Measurements from ENCODE around the gene EEF1A2. TPM values are rescaled to one million over a fixed set of nuclear protein-coding genes. Genes with fewer than 3 reads are reported as not detected.

The EEF1A2 gene
- total RNA-seq, 1 donor from 2014 or later: 38.5 TPM

DNA sequence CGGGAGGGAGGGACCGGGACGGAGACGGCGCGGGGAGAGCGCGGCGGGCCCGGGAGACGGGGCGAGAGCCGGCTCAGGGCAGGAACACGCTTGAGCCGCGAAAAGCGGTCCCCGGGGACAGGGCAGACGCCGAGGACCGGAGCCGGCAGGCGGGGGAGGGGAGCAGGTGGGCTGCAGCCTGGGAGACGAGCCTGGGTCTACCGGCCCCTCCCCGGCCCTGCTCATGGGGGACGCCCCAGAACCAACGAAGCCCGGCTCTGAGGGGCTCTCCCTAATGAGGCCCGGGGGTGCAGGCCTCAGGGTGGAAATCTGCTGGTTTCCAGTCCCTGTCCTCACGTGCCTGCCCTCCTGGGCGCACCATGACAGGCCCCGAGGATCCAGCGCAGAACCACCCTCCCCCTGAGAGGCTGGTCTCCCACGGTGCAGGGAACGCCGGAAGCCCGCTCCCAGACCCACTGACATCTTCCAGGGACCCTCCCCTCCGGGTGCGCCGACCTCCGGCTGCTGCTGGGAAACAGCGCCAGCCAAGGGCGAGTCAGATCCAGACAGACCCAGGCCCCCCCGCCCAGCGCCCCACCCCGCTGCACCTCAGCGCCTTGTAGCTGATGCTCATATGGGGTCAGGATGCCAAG lies 571 bp upstream of the EEF1A2 start:
- no peak for DNase-seq

DNA sequence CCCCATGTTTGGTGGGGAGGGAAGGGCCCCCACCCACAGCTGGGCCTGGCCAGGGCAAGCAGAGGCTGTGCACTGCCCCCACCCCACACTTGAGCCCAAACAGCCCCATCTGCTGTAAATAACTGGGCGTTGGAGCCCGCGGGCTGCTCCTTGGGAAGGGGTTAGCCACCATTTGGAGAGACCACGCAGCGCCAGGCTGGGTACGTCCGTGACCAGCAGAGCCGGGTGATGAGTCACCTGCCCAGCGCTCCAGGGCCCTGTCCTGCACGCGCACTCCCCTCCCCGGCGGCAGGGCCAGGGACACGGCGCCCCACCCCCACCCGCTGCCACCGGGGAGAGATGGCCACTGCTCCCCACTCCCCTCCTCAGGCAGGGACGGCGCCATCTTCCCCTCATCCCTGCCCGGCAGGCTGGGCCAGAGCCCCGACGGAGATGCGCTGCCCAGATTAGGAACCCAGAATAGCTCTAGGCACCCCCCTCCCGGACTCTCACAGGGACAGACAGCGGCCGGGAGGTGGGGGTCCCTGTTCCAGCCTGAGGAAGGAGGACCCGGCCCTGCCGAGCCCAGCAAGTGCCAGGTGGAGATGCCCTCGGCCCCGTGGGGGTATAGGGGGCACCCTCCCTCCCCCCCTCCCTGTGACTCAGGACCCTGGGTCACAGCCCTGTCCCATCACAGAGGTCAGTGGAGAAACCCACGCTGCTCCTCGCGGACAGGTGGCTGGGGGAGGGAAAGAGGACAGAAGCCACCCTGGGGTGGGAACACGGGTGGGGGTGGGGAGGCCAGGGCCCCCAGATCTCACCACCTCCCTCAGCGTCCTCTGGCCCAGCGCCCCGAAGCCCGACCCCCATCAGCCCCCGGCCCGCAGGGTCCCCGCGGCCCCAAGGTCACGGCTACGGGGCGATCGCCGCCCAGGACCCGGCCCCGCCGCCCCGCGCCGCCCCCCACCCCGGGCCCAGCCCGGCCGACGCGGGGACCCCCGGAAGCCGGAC lies 642 bp downstream of the EEF1A2 start:
- DNase-seq: no peak

DNA sequence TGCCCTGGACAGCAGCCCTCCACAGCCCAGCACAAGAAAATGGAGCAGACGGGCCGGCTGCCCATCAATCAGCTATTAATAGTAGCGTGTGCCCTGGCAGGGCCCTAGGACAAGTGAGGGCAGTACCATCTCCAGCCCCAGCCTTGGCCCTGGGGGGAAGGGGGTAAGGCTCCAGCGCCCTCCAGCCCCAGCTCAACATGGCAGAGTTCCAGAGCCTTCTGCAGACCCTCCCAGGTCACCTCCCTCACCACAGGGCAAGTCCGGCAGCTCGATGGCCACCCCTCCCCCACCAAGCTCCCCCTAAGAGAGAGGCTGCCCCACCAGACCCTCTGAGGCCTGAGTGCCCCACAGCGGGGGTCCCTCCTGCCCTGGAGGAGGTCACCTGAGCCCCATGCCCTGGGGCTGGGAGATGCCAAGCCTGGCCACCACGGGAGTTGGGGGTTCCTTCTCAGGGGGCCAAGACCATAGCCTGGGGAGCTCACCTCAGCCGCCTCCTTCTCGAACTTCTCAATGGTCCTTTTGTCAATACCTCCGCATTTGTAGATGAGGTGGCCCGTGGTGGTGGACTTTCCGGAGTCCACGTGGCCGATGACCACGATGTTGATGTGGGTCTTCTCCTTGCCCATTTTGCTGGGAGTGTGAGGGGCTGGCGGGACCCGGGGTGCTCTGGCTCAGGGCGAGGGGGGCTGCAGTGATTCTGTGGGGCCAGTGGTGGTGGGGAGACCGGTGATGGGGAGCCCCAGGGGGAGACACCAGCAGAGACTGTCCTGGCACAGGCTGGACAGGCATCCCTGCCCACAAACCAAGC lies 1.5 kb downstream of the EEF1A2 start:
- no peak for DNase-seq

DNA sequence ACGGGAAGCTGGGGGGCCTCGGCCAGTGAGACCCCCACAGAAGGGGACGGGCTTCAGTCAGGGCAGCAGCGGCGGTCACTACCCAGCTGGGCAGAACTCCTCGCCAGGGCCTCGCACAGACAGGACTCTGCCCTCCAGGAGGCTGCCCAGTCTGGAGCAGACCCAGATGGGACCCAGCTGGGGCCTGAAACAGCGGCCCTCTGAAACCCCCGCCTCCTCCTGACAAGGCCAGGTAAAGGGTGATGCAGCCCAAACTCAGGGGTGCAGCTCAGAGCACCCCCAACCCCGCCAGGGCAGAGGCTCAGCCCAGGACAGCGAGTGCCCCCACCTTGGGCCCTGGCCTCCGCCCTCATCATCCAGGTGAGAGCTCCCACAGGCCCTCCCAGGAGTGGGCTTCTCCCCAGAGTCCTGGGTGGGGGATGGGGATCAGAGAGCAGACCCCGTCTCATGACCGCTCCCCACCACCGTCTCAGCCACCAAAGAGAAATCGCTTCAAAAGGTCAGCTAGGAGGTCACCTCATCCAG lies 2.2 kb downstream of the EEF1A2 start:
- no peak for DNase-seq

DNA sequence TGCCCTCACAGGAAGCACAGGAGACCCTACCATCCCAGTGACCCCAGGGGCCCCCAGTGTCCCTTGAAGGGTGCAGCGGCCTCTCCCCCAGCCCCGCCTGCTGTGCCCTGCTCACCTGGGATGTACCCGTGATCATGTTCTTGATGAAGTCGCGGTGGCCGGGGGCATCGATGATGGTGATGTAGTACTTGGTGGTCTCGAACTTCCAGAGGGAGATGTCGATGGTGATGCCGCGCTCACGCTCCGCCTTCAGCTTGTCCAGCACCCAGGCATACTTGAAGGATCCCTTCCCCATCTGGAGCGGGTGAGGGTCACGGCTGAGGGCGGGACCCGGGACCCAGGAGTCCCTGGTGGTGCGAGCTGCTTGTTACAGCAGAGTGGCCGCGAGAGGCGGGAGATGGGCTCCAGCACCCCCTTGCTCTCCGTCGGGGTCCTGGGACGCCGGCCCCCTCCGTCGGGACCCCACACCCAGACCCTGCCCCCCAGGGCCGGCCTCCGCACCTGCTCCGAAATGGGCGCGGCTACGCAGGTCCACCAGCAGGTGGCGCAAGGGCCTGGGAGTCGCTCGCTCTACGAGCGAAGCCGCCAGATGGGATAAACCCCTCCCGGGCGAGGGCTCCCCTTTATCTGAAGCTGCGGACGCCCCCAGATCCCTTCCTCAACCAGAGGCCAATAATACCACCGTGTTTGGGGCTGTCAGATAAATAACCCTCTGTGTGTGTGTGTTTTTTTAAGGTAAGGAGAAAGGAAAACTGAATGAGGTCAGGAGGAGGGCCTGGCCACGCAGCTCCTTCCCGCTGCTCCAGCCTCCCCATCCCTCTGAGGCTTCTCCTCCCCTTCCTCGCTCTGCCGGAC lies 2.9 kb downstream of the EEF1A2 start:
- peak; percentile 5 for DNase-seq

DNA sequence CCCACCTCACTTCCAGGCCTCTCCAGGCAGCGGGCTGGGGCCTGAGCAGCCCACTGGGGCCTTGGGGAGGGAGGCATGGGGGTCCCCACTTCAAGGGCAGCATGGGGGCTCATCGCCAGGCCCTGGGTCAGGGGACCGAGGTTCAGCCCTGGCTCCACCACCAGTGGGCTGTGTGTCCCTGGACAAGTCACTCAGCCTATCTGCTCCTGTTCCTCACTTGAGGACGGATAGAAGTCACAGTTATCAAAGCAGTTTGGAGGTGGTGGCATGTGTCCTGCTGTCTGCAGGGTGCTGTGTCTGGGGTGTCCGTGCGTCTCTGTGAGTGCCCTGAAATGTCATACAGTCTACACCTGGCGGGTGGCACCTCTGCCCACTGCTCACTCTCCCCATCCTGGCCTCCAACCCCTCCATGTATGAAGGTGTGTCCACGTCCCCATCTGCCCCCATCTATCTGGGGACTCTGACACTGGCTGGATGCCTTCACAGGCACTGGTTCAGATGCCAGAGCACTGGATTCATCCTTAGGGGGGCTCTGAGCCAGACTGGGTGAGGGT lies 3.6 kb downstream of the EEF1A2 start:
- no peak for DNase-seq

DNA sequence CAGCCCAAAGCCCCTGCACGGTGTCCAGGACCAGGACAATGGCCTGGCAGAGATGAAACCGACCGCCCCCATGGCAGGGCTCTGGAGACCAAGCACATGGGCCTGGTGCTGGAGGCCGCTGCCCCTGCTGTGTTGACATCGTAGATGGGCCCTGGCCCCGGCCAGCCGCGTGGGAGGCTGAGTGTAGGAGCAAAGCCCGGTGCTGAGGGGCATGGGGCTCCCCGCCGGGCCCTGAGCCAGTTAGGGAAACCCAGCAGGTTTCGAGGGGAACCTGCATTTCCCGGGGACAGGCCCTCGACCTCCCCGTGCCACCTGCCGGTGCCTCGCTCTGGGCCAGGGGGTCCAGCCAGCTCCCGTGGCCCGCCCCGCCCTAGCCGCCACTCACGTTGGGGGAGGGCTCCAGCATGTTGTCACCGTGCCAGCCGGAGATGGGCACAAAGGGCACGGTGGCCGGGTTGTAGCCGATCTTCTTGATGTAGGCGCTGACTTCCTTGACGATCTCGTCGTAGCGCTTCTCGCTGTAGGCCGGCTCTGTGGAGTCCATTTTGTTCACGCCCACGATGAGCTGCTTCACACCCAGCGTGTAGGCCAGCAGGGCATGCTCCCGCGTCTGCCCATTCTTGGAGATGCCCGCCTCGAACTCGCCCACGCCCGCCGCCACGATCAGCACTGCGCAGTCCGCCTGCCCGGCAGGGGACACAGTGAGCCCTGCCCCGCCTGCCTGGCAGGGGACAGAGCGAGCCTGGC lies 4.3 kb downstream of the EEF1A2 start:
- no peak for DNase-seq

DNA sequence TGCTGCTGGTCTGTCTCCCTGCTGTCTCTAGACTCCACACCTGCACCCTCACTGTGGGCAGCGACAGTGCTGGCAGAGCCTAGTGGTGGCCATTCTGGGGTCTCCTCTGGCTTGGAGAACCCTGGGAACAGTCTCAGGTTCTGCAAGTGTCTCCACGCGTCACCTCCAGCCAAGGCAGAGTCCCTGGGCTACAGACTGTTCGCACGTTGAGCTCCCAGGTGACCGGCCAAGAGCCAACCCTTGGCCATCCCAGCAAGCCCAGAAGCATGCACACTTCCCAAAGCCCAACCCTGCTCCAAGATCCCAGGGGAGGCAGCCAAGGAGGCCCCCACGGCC lies 4.8 kb downstream of the EEF1A2 start:
- no peak for DNase-seq

DNA sequence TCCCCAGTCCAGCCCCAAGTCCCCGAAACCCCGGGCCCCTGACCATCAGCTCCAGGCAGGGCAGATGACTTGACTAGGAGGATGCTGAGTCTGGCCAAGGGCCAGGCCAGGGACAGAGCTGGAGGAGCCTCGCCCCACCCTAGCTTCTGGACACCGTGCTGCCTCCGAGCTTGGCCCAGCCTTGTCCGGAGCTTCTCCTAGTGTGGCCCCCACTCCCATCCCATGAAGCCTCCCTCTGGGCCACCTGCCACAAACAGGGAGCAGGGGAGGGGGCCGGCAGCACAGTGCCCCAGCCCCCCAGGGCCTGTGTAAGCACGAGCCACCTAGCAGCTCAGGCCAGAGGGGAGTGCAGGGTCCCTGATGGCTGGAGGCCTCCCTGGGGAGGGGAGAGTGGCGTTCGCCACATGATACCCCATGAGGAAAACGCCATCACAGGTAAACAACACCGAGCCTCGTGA lies 5.3 kb downstream of the EEF1A2 start:
- no peak for DNase-seq

DNA sequence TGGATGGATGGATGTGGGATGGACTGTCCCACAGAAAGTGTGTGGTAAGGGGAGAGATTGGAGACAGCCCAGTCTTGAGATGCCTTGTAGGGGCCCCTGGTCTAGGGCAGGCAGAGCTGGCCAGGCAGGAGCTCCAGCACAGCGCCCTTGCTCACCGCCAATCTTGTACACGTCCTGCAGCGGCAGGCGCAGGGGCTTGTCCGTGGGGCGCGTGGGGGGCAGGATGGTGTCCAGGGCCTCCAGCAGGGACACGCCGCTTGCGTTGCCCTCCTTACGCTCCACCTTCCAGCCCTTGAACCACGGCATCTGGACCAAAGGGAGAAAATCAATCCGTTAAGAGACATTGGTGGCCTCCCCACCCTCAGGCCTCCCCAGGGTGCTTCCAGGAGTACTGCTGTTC lies 5.9 kb downstream of the EEF1A2 start:
- DNase-seq: no peak

DNA sequence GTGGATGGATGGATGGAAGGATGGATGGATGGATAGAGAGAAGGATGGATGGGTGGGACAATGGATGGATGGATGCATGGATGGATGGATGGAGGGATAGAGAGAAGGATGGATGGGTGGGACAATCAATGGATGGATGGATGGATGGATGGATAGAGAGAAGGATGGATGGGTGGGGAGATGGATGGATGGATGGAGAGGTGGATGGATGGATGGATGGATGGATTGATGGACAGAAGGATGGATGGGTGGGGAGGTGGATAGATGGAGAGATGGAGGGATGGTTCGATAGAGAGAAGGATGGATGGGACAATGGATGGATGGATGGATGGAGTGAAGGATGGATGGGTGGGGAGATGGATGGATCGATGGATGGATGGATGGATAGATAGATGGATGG lies 6.4 kb downstream of the EEF1A2 start:
- DNase-seq: no peak

DNA sequence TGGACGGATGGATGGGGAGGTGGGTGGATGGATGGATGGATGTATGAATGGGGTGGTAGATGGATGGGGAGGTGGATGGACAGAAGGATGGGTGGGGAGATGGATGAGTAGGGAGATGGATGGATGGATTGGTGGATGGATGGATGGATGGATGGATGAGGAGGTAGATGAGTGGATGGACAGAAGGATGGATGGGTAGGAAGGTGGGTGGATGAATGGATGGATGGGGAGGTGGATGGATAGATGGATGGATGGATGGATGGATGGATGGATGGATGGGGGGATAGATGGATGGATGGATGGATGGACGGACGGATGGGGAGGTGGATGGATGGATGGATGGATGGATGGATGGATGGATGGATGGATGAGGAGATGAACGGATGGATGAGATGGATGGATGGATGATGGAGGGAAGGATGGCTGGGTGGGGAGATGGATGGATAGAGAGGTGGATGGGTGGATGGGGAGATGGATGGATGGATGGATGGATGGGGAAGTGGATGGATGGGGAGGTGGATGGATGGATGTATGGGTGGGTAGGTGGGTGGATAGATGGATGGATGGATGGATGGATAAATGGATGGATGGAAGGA lies 7.2 kb downstream of the EEF1A2 start:
- no peak for DNase-seq

DNA sequence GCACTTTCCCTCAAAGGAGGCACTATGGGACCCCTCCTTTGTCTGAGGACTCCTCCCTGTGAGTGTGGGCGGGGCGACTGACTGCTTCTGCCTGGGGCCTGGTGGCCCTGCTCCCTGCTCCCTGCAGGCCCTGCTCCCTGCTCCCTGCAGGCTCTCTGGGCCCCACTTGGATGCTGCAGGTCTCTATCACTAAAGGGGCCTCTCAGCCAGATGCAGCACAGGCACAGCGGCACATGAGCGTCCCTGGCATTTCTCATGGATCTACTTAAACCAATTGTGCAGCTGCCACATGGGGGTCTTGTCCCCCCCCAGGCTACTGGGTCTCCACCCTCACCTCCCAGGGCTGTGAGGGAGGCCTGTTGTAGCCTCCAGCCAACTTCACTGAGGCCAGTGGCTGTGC lies 7.8 kb downstream of the EEF1A2 start:
- no peak for DNase-seq

DNA sequence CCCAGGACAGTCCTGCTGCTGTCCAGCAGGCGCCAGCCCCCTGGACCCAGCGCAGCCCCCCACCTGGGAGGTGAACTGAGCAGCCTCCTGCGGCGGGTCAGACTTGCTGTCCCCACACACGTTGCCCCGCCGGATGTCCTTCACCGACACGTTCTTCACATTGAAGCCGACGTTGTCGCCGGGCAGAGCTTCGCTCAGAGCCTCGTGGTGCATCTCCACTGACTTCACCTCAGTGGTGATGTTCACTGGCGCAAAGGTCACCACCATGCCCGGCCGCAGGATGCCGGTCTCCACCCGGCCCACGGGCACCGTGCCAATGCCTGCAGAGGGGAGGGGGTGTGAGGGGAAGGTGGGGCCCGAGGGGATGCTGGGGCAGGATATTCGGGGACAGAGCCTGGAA lies 8.5 kb downstream of the EEF1A2 start:
- no peak for DNase-seq

DNA sequence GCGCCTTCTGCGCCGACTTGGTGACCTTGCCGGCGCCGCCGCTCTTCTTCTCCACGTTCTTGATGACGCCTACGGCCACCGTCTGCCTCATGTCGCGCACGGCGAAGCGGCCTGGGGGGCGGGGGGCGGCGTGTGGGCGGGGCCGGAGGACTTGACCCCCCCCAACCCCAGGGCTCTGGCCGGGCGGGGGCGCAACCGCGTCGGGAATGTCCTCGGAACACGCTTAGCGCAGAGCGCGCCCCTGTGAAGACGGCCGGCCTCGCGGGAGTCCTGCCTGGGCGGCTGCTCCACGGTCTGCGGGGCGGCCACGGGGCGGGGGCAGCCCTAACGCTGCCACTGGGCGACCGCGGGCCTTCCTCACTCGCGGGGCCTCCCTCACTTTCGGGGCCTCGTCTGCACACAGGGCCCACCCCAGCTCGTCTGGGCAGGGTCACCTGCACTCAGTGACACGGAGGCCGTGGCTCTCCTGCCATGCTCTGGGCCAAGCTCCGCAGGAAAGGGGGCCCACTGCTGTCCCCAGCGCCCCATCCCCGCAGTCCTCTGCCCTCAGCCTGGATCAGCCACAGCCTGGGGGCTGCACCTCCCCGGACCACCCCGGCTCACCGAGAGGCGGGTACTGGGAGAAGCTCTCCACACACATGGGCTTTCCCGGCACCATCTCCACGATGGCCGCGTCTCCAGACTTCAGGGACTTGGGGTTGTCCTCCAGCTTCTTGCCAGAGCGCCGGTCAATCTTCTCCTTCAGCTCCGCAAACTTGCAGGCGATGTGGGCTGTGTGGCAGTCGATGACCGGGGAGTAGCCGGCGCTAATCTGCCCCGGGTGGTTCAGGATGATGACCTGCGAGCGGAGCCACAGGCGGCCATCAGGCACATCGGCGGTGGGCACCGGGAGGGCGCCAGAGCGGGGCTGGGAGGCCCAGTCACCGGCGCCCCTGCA lies 10.3 kb downstream of the EEF1A2 start:
- DNase-seq: no peak

DNA sequence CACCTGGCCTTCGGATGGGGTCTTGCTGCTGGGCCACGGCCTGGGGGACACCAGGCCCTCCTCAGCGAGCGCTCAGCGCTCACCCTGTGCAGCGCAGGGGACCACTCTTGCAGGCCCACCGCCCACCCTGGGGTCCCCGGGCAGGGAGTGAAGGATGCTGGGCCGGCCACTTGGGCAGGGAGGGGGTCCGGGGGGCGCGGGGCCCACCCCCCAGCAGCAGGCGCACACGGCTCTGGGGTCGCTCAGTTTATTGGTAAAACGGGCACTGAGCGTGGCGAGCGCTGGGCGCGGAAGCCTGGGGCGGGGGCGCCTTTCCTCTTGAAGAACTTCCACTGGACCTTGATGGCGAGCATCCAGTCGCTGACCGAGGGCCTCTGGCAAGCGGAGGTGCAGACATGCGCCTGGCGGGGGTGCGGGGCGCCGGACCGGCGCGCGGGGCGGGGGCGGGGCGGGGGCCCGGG lies 11.1 kb downstream of the EEF1A2 start:
- no peak for DNase-seq

DNA sequence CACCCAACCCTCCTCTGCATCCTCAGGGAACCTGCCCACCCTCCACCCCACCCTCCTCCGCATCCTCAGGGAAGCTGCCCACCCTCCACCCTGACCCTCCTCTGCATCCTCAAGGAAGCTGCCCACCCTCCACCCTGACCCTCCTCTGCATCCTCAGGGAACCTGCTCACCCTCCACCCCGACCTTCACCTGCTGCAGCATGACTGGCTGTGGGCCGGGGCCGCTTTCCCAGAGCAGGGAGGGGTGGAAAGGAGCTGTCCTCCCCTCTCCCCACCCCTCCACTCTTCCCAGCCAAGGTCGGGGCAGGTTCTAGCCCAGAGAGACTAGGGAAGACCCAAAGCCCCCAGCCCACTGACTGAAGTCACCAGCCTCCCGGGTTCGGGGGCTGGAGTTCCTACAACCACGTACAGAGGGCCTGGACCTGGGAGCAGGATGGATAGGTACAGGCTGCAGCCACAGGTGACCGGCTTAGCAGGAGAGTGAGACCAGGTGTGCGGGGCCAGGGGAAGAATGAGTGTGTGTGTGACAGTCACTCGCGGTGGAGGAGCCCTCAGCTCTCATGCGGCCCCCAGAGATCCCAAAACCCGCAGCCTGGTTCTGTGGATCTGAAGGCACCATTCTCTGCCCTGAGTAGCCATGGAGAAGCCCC lies 11.6 kb downstream of the EEF1A2 start:
- no peak for DNase-seq

DNA sequence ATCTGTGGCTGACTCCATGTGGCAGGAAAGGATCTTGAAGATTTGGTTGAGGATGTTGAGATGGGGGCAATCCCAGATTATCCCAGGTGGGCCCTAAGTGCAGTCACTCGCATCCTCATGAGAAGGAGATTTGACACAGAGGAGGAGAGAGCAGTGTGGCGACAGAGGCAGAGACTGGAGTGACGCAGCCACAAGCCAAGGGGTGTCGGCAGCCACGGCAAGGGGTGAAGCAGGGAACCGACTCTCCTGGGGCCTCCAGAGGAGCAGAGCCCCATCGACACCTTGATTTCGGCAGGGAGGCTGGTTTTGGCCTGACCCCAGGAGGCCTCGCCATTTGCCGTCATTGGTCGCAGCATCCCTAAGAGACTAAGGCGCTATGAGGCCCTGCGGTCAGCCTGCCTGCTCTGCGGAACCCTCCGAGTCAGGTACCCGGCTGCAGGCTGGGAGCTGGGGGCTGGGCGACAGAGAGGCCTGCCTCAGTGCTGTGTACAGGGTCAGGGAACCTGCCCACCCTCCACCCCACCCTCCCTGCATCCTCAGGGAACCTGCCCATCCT lies 12.5 kb downstream of the EEF1A2 start:
- no peak for DNase-seq

All from skin of body (tissue), 2 donors.